ENCODE results near the gene OLFML1. TPM values are rescaled to one million over a fixed set of nuclear protein-coding genes. Genes with fewer than 3 reads are reported as not detected.

The OLFML1 gene
- total RNA-seq, 1 experiment from 2014 or later = not detected

DNA sequence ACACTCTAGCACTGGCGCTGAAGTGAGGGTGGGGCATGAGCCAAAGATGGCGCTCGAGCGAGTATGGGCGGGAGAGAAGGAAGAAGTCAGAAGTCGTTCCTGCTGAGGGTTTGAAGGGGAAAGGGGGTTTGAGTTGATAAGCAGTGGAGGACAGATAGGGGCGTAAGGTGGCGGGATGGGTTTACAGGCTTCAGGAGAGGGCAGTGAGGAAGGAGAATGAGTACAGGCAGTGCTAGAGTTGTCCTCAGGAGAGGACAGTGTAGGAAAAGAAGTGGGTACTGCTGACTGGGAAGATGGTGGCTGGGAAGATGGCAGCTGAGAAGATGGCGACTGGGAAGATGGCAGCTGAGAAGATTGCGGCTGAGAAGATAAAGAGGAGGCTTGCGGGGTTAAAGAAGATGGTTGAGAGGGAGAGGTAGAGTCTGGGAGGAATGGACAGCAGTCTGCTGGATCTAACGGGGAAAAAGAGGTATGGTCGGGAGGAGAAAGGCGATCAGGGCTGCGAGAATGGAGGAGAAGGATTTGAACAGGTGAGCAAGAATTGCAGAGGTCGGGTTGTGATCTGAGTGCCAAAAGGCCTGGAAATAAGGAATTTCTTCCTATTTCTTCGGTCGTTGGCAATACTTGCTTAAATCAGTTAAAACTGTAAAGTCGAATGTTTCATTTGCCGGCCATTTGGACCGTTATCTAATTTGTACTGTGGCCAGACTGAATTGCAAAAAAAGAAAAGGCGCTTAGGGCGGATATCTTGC lies 33.7 kb downstream of the OLFML1 start:
- TF ChIP-seq, protein P1, sequence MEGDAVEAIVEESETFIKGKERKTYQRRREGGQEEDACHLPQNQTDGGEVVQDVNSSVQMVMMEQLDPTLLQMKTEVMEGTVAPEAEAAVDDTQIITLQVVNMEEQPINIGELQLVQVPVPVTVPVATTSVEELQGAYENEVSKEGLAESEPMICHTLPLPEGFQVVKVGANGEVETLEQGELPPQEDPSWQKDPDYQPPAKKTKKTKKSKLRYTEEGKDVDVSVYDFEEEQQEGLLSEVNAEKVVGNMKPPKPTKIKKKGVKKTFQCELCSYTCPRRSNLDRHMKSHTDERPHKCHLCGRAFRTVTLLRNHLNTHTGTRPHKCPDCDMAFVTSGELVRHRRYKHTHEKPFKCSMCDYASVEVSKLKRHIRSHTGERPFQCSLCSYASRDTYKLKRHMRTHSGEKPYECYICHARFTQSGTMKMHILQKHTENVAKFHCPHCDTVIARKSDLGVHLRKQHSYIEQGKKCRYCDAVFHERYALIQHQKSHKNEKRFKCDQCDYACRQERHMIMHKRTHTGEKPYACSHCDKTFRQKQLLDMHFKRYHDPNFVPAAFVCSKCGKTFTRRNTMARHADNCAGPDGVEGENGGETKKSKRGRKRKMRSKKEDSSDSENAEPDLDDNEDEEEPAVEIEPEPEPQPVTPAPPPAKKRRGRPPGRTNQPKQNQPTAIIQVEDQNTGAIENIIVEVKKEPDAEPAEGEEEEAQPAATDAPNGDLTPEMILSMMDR (IDR thresholded peaks at IDR 0.05; ENCODE audit: unreplicated experiment) = no peak
- intact Hi-C loops (cut with micrococcal nuclease) = no loop called here
- H3K36me3 Mint-ChIP-seq (ENCODE audit: insufficient read depth, unreplicated experiment) = no peaks in the 10 kb centered on the region
- CTCF ChIA-PET = interaction anchor here (1.0 kb wide), 1 partner anchor 146 kb away, joined by 4 read pairs; no protein-coding TSS in a partner anchor
- no peak overlapping the region for H3K27ac Mint-ChIP-seq (ENCODE audit: low read depth, unreplicated experiment)
- DNase-seq (ENCODE audit: unreplicated experiment) = no peak
- peaks cover 17% of the 10 kb centered on the region for H3K27me3 Mint-ChIP-seq (ENCODE audit: insufficient read depth, unreplicated experiment)
- BruUV-seq (replicated peaks) = no TSS peak
- no peaks in the 10 kb centered on the region for H3K4me1 Mint-ChIP-seq (ENCODE audit: insufficient read depth, unreplicated experiment)
- peaks cover 7% of the 10 kb centered on the region for H3K9me3 Mint-ChIP-seq (ENCODE audit: unreplicated experiment)
- POLR2A ChIA-PET = interaction anchor here (0.6 to 0.7 kb wide), 2 partner anchors 18 to 74 kb away, joined by 3 to 4 read pairs; no protein-coding TSS in a partner anchor
- no peak overlapping the region for H3K4me3 Mint-ChIP-seq (ENCODE audit: unreplicated experiment)

DNA sequence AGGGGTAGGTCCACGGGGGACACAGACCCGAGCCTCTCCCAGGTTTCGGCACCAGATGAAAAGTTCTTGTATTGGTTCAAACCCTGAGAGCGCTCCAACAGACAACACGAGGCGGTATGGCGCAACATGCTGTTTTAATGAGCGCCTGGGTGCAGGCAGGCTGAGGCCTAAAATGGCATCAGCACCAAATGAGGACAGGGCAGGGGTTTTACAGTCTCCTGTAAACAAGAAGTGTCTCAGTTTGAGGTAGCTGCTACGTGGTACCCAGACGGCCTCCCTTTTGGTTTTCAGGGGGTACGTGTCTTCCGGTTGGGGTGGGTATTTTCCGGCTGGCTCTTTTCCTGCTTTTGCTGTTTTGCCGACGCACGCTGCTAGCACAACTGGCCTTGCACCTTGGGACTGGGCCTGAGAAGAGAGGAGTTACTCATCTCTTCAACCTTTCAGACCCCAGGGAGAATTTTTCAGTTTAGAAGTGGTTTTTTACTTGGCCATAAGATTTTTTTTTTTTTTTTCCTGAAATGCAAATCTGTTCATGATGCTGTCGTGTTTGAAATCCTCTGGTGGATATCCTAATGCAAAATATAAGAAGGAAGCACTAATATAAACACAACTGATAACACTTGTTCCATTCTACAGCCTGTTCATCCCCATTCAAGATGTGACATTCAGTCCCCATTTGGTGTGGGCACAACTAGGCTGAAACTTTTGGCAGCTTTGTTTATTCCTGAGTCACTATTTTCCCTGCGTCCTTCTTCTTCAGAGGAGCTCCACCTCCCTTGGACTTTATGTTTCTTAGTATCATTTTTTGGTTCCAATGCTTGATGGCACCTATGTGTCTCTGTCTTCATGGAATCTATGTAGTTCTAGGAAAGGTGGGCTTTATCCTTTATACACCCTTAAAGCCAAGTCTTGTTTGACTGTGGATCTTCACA lies 35.0 kb downstream of the OLFML1 start:
- BruUV-seq (replicated peaks) = no TSS peak
- ChIA-PET CTCF (interaction anchor here (0.6 to 3.3 kb wide), 3 partner anchors 7 to 78 kb away, joined by 3 to 17 read pairs (median 5); partner anchors contain the start of gene PPFIBP2), POLR2A (no interaction called here)
- intact Hi-C loops (cut with micrococcal nuclease) = no loop called here
- Mint-ChIP-seq H3K27ac (ENCODE audit: low read depth, unreplicated experiment) (no peak overlapping the region), H3K4me1 (ENCODE audit: insufficient read depth, unreplicated experiment) (no peaks in the 10 kb centered on the region), H3K4me3 (ENCODE audit: unreplicated experiment) (no peak overlapping the region), H3K27me3 (ENCODE audit: insufficient read depth, unreplicated experiment) (peaks cover 7% of the 10 kb centered on the region), H3K9me3 (ENCODE audit: unreplicated experiment) (peaks cover 7% of the 10 kb centered on the region), H3K36me3 (ENCODE audit: insufficient read depth, unreplicated experiment) (no peaks in the 10 kb centered on the region)
- TF ChIP-seq, protein P1 (IDR thresholded peaks at IDR 0.05; ENCODE audit: unreplicated experiment) = no peak
- DNase-seq (ENCODE audit: unreplicated experiment) = no peak

DNA sequence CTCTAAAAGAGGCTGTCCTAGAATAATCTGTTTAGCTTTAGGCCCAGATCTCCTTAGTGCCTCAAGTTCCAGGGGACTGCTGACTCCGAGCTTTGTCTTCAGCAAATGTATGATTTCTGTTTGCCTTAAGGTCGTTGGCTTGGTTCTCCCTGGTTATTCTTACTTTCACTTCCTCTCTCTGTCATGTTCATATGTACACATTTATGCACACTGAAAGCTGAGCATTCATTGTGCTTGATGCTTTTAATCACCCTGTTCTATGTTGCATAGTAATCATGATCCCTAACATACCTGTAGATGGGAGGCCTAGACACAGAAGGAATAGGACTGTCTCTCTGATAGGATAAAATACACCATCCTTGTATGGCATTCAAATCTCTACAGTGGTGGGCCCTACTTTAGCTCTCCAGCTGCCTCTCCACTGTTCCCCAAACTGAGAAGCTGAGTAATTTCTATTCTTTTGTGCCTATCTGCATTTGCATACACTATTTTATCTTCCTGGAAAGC lies 35.7 kb downstream of the OLFML1 start:
- ChIA-PET CTCF (interaction anchor here (0.6 to 3.3 kb wide), 6 partner anchors 8 to 765 kb away, joined by 3 to 17 read pairs (median 4); partner anchors contain the start of gene PPFIBP2), POLR2A (no interaction called here)
- Mint-ChIP-seq H3K27ac (ENCODE audit: low read depth, unreplicated experiment) (no peak overlapping the region), H3K4me3 (ENCODE audit: unreplicated experiment) (no peak overlapping the region), H3K9me3 (ENCODE audit: unreplicated experiment) (peaks cover 7% of the 10 kb centered on the region), H3K27me3 (ENCODE audit: insufficient read depth, unreplicated experiment) (no peaks in the 10 kb centered on the region), H3K4me1 (ENCODE audit: insufficient read depth, unreplicated experiment) (no peaks in the 10 kb centered on the region), H3K36me3 (ENCODE audit: insufficient read depth, unreplicated experiment) (no peaks in the 10 kb centered on the region)
- TF ChIP-seq, protein P1 (IDR thresholded peaks at IDR 0.05; ENCODE audit: unreplicated experiment) = no peak
- no TSS peak for BruUV-seq (replicated peaks)
- intact Hi-C loops (cut with micrococcal nuclease) = no loop called here
- no peak for DNase-seq (ENCODE audit: unreplicated experiment)

DNA sequence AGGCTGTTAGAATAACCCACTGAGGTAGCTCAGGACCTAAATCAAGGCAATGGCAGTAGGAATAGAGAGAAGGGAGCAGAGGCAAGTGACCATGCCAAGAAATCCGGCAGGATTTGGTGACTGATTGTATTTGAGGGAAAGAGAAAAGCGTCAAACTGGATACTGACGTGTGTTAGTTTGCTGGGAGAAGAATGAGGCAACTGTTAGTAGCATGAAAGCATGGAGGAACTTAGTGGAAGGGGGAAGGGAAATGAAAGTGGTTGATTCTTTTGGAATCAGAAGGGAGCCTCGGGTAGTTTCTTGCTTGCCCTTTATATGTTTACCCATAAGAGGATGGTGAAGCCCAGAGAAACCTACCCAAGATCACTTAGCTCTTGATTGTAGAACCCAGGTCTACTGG lies 36.8 kb downstream of the OLFML1 start:
- H3K9me3 Mint-ChIP-seq (ENCODE audit: unreplicated experiment) = peaks cover 7% of the 10 kb centered on the region
- TF ChIP-seq, protein P1 (IDR thresholded peaks at IDR 0.05; ENCODE audit: unreplicated experiment) = no peak
- H3K4me1 Mint-ChIP-seq (ENCODE audit: insufficient read depth, unreplicated experiment) = no peaks in the 10 kb centered on the region
- H3K27ac Mint-ChIP-seq (ENCODE audit: low read depth, unreplicated experiment) = no peak overlapping the region
- ChIA-PET POLR2A (no interaction called here), CTCF (interaction anchor here (1.0 to 3.3 kb wide), 3 partner anchors 9 to 50 kb away, joined by 3 to 17 read pairs (median 7); partner anchors contain the start of gene PPFIBP2)
- no peaks in the 10 kb centered on the region for H3K27me3 Mint-ChIP-seq (ENCODE audit: insufficient read depth, unreplicated experiment)
- intact Hi-C loops (cut with micrococcal nuclease) = no loop called here
- H3K36me3 Mint-ChIP-seq (ENCODE audit: insufficient read depth, unreplicated experiment) = no peaks in the 10 kb centered on the region
- BruUV-seq (replicated peaks) = no TSS peak
- no peak for DNase-seq (ENCODE audit: unreplicated experiment)
- no peak overlapping the region for H3K4me3 Mint-ChIP-seq (ENCODE audit: unreplicated experiment)
